Adrenal gland (tissue), 12 donors: ENCODE results near the gene ANKDD1A. TPM values are rescaled to one million over a fixed set of nuclear protein-coding genes. Genes with fewer than 3 reads are reported as not detected.
A peak's percentile ranks its signal among the peaks of the same experiment; 100 is the strongest.

Experiments
- DNase-seq, 7 donors: peaks; one replicate each; pipeline ENCODE4 v3.0.0-alpha.2; 2019 to 2020
- H3K27ac ChIP-seq, 5 donors: fragments of 200-600 bp; sonication (generic) in 4 of 5; 1 replicate in 3 of 5; 2 replicates in 2 of 5; pipeline versions ENCODE4 v1.5.1 to v1.8.0; 2016 to 2020; ENCODE audit warnings: mild to moderate bottlenecking in 1 of 5
- H3K27me3 ChIP-seq: fragments of 200-600 bp; 2 replicates; pipeline ENCODE4 v1.8.0; 2021
- H3K36me3 ChIP-seq, 2 donors: fragments of 200-600 bp; replicated peaks in 1 of 2; 1 replicate in 1 of 2; 2 replicates in 1 of 2; pipeline versions ENCODE4 v1.5.1 to v1.8.0; 2018 to 2022
- H3K4me1 ChIP-seq, 2 donors: fragments of 200-600 bp; replicated peaks in 1 of 2; 1 replicate in 1 of 2; 2 replicates in 1 of 2; pipeline versions ENCODE4 v1.5.1 to v1.8.0; 2018 to 2021
- H3K4me3 ChIP-seq, 4 donors: fragments of 200-600 bp; sonication (generic) in 3 of 4; one replicate each; pipeline ENCODE4 v1.5.1; 2016 to 2018
- H3K9me3 ChIP-seq, 3 donors: fragments of 200-600 bp; sonication (generic) in 1 of 3; replicated peaks in 1 of 3; 1 replicate in 2 of 3; 2 replicates in 1 of 3; pipeline versions ENCODE4 v1.5.1 to v1.8.0; 2016 to 2021
- POLR2A ChIP-seq, 2 donors: fragments of 450-650 bp; IDR thresholded peaks; one replicate each; pipeline ENCODE4 v1.6.1; 2017; ENCODE audit warnings: antibody characterized with exemption in 2 of 2, mild to moderate bottlenecking in 2 of 2, moderate library complexity in 1 of 2
- WGBS, 4 donors: extraction: QIAGEN DNeasy Blood & Tissue Kit in 2 of 4; methylation state at CpG; one replicate each; pipeline versions ENCODE4 v1.1.5 to v1.1.7; 2013 to 2017; 5-methylcytosine and 5-hydroxymethylcytosine counted together
- intact Hi-C, 2 donors: fragments of 100-400 bp; cut with DNase I; formaldehyde crosslinking; loops; one replicate each; pipeline versions ENCODE4 v1.14.1 to v1.15.0; 2022 to 2023
- polyA plus RNA-seq, 3 donors: library from polyadenylated mRNA; stranded (reverse); fragments of 200-250 nt in 2 of 3; fragments of 350-450 nt in 1 of 3; fragmentation: Illumina TruSeq in 1 of 3; extraction: RNeasy Lipid Tissue Mini Kit (QIAGEN cat#74804) in 1 of 3; gene quantifications; one replicate each; pipeline ENCODE4 v1.2.3, GENCODE V29; 2013 to 2014
- total RNA-seq, 9 donors: library from RNA; depleted of rRNA in 4 of 9; stranded (reverse); fragments of >200 nt in 4 of 9; fragments of 120-200 nt in 1 of 9; fragmentation: NEBNext Ultra II Directional in 1 of 9; extraction: Animal tissue kit (Norgen Biotek cat#: 25700) in 1 of 9; gene quantifications; one replicate each; pipeline versions ENCODE4 v1.1.0 to v1.2.4, GENCODE V29; 2013 to 2023
- TF ChIP-seq, protein P1 (sequence below), 6 experiments: fragments of 450-650 bp in 4 of 6; fragments of 200-600 bp in 2 of 6; sonication (generic) in 1 of 6; IDR thresholded peaks; 1 replicate in 5 of 6; 2 replicates in 1 of 6; pipeline versions ENCODE4 v1.5.1 to v1.8.0; 2016 to 2021; ENCODE audit warnings: antibody characterized with exemption in 6 of 6, mild to moderate bottlenecking in 2 of 6, moderate library complexity in 1 of 6
- donor health status: healthy with polysubstance abuse.
- donor health status: Bipolar disorder and iron deficiency.
- donor health status: DM: yes; HTN: yes; CAD: no.
- donor health status: DM: no; HTN: no; CAD: no.
- donor health status: DM: no; HTN: no; CAD: no.
- donor health status: DM: yes; HTN: yes; CAD: no.

The ANKDD1A gene
- total and polyA plus RNA-seq, 12 donors, result 7.0 to 41.7 (median 28.4) TPM

GRCh38 chr15:64928626-64929220 is 17.0 kb downstream of the ANKDD1A start:
- Histone ChIP-seq H3K36me3 (peaks cover 0 to 12% of the 10 kb centered on the region in 2 donors), H3K4me3 (no peak overlapping the region), H3K9me3 (no peaks in the 10 kb centered on the region), H3K27me3 (no peaks in the 10 kb centered on the region), H3K4me1 (no peaks in the 10 kb centered on the region), H3K27ac (no peak overlapping the region)
- 83 to 90% (median 86%) methylated on average over 10 of the region's 10 CpGs for WGBS, 4 donors
- intact Hi-C loops, result no loop called here
- TF ChIP-seq POLR2A (IDR thresholded peaks at IDR 0.05), result no peak
- TF ChIP-seq, protein P1, sequence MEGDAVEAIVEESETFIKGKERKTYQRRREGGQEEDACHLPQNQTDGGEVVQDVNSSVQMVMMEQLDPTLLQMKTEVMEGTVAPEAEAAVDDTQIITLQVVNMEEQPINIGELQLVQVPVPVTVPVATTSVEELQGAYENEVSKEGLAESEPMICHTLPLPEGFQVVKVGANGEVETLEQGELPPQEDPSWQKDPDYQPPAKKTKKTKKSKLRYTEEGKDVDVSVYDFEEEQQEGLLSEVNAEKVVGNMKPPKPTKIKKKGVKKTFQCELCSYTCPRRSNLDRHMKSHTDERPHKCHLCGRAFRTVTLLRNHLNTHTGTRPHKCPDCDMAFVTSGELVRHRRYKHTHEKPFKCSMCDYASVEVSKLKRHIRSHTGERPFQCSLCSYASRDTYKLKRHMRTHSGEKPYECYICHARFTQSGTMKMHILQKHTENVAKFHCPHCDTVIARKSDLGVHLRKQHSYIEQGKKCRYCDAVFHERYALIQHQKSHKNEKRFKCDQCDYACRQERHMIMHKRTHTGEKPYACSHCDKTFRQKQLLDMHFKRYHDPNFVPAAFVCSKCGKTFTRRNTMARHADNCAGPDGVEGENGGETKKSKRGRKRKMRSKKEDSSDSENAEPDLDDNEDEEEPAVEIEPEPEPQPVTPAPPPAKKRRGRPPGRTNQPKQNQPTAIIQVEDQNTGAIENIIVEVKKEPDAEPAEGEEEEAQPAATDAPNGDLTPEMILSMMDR (IDR thresholded peaks at IDR 0.05), result no peak
- peak in 2 of 7 donors; percentile 7 to 37 for DNase-seq

- no peak overlapping the region for H3K4me3 ChIP-seq
- no peaks in the 10 kb centered on the region for H3K27me3 ChIP-seq
- no peak for TF ChIP-seq POLR2A (IDR thresholded peaks at IDR 0.05)
- TF ChIP-seq, protein P1 (IDR thresholded peaks at IDR 0.05), result no peak
- WGBS, 4 donors, result 93 to 94% (median 94%) methylated on average over 10 of the region's 10 CpGs
- no peaks in the 10 kb centered on the region for H3K4me1 ChIP-seq
- DNase-seq, result peak in 2 of 7 donors; percentile 9 to 35
- H3K27ac ChIP-seq, result no peak overlapping the region
- H3K9me3 ChIP-seq, result no peaks in the 10 kb centered on the region
- intact Hi-C loops, result no loop called here
- H3K36me3 ChIP-seq, result peaks cover 0 to 12% of the 10 kb centered on the region in 2 donors
Measured at GRCh38 chr15:64930019-64930652, 18.4 kb downstream of the ANKDD1A start.

- 62 to 81% (median 76%) methylated on average over 7 to 11 of the region's 11 CpGs for WGBS, 4 donors
- intact Hi-C loops, result no loop called here
- no peak overlapping the region for H3K27ac ChIP-seq
- no peak for TF ChIP-seq POLR2A (IDR thresholded peaks at IDR 0.05)
- TF ChIP-seq, protein P1 (IDR thresholded peaks at IDR 0.05), result no peak
- H3K4me1 ChIP-seq, result no peaks in the 10 kb centered on the region
- no peaks in the 10 kb centered on the region for H3K27me3 ChIP-seq
- H3K36me3 ChIP-seq, result peaks cover 0 to 12% of the 10 kb centered on the region in 2 donors
- no peaks in the 10 kb centered on the region for H3K9me3 ChIP-seq
- no peak overlapping the region for H3K4me3 ChIP-seq
- DNase-seq, result peak in 3 of 7 donors; percentile 25 to 56 (median 26)
Measured at GRCh38 chr15:64930778-64931371, 19.2 kb downstream of the ANKDD1A start.

DNA sequence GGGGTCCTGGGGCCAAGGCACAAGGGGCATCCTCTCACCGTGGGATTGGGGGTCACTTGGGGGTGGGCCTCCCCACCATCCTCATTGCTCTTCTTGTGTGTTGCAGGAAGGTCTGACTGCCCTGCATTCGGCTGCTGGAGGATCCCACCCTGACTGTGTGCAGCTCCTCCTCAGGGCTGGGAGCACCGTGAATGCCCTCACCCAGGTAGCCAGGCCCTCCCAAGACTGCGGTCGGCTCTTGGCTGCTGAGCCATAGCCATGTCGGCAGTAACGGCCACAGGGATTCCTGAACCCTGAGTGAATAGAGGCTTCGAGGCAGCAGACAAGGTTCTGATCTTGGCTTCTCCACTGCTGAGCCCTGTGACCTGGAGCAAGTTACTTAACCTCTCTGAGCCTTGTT is 19.7 kb downstream of the ANKDD1A start:
- no peak overlapping the region for H3K27ac ChIP-seq
- peaks cover 0 to 12% of the 10 kb centered on the region in 2 donors for H3K36me3 ChIP-seq
- intact Hi-C loops, result no loop called here
- 83 to 91% (median 87%) methylated on average over 2 to 8 of the region's 8 CpGs for WGBS, 4 donors
- TF ChIP-seq POLR2A (IDR thresholded peaks at IDR 0.05), result no peak
- TF ChIP-seq, protein P1 (IDR thresholded peaks at IDR 0.05), result no peak
- no peaks in the 10 kb centered on the region for H3K4me1 ChIP-seq
- no peaks in the 10 kb centered on the region for H3K9me3 ChIP-seq
- no peaks in the 10 kb centered on the region for H3K27me3 ChIP-seq
- no peak overlapping the region for H3K4me3 ChIP-seq
- peak in 2 of 7 donors; percentile 13 to 33 for DNase-seq
